Loucy (cell line): ENCODE results near the gene SEPTIN6.

Experiments used
- H2AFZ ChIP-seq: fragments of 200-600 bp; sonication (generic); 2 replicates; pipeline ENCODE4 v1.6.0; 2016; ENCODE audit warnings: antibody characterized with exemption, mild to moderate bottlenecking, low read length, moderate library complexity
- H3F3A ChIP-seq: fragments of 200-600 bp; 2 replicates; pipeline ENCODE4 v1.6.0; 2016; ENCODE audit warnings: antibody characterized with exemption, low read depth, mild to moderate bottlenecking
- H3K27me3 ChIP-seq: fragments of 200-600 bp; sonication (generic); 2 replicates; pipeline ENCODE4 v1.6.1; 2014; ENCODE audit warnings: low read length, mild to moderate bottlenecking; ENCODE audit not compliant: insufficient read depth, poor library complexity, severe bottlenecking
- H3K36me3 ChIP-seq: fragments of 200-600 bp; sonication (generic); 2 replicates; pipeline ENCODE4 v1.6.1; 2016; ENCODE audit warnings: low read length; ENCODE audit not compliant: insufficient read depth
- H3K4me1 ChIP-seq: fragments of 200-600 bp; sonication (generic); 2 replicates; pipeline ENCODE4 v1.5.1; 2014; ENCODE audit warnings: low read length, mild to moderate bottlenecking; ENCODE audit not compliant: insufficient read depth, poor library complexity, severe bottlenecking
- H3K4me2 ChIP-seq: fragments of 200-600 bp; sonication (generic); 2 replicates; pipeline ENCODE4 v1.6.0; 2014; ENCODE audit warnings: antibody characterized with exemption, low read length, low read depth, mild to moderate bottlenecking; ENCODE audit not compliant: poor library complexity, severe bottlenecking
- H3K4me3 ChIP-seq: fragments of 200-600 bp; sonication (generic); 2 replicates; pipeline ENCODE4 v1.5.1; 2014; ENCODE audit warnings: low read length, mild to moderate bottlenecking, mixed read lengths; ENCODE audit not compliant: poor library complexity, severe bottlenecking
- H3K79me2 ChIP-seq: fragments of 200-600 bp; sonication (generic); 2 replicates; pipeline ENCODE4 v1.6.1; 2014; ENCODE audit warnings: low read length; ENCODE audit not compliant: insufficient read depth
- H3K9ac ChIP-seq: fragments of 200-600 bp; sonication (generic); 2 replicates; pipeline ENCODE4 v1.6.0; 2014; ENCODE audit warnings: mild to moderate bottlenecking, low read depth, low read length, moderate library complexity; ENCODE audit not compliant: poor library complexity, severe bottlenecking
- H3K9me2 ChIP-seq: fragments of 200-600 bp; sonication (generic); replicated peaks from 2 replicates; pipeline ENCODE4 v1.6.1; 2016; ENCODE audit warnings: low read depth, low read length, mixed read lengths
- H3K9me3 ChIP-seq: fragments of 200-600 bp; sonication (generic); 2 replicates; pipeline ENCODE4 v1.6.1; 2014; ENCODE audit warnings: mild to moderate bottlenecking, antibody characterized with exemption, low read length, low read depth; ENCODE audit not compliant: insufficient read depth
- H4K20me1 ChIP-seq: fragments of 200-600 bp; sonication (generic); 2 replicates; pipeline ENCODE4 v1.6.0; 2014; ENCODE audit warnings: antibody characterized with exemption, low read length, mild to moderate bottlenecking; ENCODE audit not compliant: insufficient read depth, poor library complexity, severe bottlenecking
- EZH2phosphoT487 ChIP-seq: fragments of 200-600 bp; IDR thresholded peaks from 2 replicates; pipeline ENCODE4 v1.6.1; 2018; ENCODE audit warnings: antibody characterized with exemption, mild to moderate bottlenecking, moderate library complexity, borderline replicate concordance
- TF ChIP-seq, protein P1 (sequence below): fragments of 200-600 bp; sonication (generic); conservative IDR thresholded peaks from 2 replicates; pipeline ENCODE4 v1.5.1; 2014; ENCODE audit warnings: mild to moderate bottlenecking, antibody characterized with exemption, low read length

Gene SEPTIN6

DNA sequence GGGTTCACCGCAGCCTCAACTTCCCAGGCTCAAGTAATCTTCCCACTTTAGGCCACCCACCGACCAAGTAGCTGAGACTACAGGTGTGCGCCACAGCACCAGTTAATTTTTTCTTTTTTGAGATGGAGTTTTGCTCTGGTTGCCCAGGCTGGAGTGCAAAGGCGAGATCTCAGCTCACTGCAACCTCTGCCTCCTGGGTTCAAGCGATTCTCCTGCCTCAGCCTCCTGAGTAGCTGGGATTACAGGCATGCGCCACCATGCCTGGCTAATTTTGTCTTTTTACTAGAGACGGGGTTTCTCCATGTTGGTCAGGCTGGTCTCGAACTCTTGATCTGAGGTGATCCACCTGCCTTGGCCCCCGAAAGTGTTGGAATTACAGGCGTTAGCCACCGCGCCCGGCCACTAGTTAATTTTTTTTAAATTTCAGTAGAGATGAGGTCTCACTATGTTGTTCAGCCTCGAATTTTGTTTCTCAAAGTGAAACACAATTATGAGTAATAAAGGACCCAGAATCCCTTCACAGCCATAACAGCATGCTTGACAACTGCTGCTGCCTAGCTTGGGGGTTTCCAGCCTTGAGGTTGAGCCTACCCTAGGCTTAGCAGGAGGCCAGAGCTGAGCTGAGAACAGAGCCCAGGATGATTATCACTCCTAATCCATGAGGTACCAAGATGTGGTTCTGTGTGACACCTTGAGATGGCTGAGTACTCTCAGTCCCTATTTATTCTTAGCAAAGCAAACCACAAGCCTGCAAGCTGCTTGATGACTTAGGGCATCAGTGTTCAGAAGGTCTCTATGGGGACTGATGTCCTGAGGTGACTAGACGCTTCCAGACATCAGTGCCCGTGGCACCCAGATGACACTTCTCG, 45.2 kb downstream of the SEPTIN6 start:
- Histone ChIP-seq H3K4me1 (no peaks in the 10 kb centered on the region), H3F3A (no peaks in the 10 kb centered on the region), H3K9me2 (no peaks in the 10 kb centered on the region), H3K9ac (no peak overlapping the region), H3K36me3 (peaks cover 79% of the 10 kb centered on the region; the same call in 1 of the 2 replicates), H3K9me3 (no peaks in the 10 kb centered on the region), H3K4me2 (no peak overlapping the region), H3K27me3 (no peaks in the 10 kb centered on the region), H4K20me1 (peaks cover 24% of the 10 kb centered on the region), H2AFZ (no peak overlapping the region), H3K4me3 (no peak overlapping the region), H3K79me2 (peaks cover 15% of the 10 kb centered on the region; the same call in 1 of the 2 replicates)
- TF ChIP-seq EZH2phosphoT487: no peak
- TF ChIP-seq, protein P1, sequence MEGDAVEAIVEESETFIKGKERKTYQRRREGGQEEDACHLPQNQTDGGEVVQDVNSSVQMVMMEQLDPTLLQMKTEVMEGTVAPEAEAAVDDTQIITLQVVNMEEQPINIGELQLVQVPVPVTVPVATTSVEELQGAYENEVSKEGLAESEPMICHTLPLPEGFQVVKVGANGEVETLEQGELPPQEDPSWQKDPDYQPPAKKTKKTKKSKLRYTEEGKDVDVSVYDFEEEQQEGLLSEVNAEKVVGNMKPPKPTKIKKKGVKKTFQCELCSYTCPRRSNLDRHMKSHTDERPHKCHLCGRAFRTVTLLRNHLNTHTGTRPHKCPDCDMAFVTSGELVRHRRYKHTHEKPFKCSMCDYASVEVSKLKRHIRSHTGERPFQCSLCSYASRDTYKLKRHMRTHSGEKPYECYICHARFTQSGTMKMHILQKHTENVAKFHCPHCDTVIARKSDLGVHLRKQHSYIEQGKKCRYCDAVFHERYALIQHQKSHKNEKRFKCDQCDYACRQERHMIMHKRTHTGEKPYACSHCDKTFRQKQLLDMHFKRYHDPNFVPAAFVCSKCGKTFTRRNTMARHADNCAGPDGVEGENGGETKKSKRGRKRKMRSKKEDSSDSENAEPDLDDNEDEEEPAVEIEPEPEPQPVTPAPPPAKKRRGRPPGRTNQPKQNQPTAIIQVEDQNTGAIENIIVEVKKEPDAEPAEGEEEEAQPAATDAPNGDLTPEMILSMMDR: no peak

DNA sequence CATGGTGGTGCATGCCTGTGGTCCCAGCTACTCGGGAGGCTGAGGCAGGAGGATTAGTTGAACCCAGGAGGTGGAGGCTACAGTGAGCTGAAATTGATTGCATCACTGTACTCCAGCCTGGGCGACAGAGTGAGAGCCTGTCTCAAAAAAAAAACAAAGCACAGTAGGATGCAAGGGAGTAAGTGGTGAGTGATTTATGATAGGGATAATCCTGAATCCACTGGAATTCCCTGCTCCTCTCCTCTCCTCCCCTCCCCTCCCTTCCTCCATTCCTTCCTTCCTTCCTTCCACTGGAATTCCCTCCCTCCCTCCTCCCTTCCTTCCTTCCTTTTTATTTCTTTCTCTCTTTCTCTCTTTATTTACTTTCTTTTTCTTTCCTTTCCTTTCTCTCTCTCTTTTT, 45.9 kb downstream of the SEPTIN6 start:
- Histone ChIP-seq H3K79me2 (peaks cover 17% of the 10 kb centered on the region; the same call in 1 of the 2 replicates), H3F3A (no peaks in the 10 kb centered on the region), H3K4me1 (no peaks in the 10 kb centered on the region), H3K4me2 (no peak overlapping the region), H3K4me3 (no peak overlapping the region), H3K9me3 (no peaks in the 10 kb centered on the region), H3K9me2 (no peaks in the 10 kb centered on the region), H2AFZ (no peak overlapping the region), H3K36me3 (peaks cover 79% of the 10 kb centered on the region; the same call in 1 of the 2 replicates), H3K9ac (no peak overlapping the region), H3K27me3 (no peaks in the 10 kb centered on the region), H4K20me1 (peaks cover 30% of the 10 kb centered on the region)
- TF ChIP-seq EZH2phosphoT487: no peak
- TF ChIP-seq, protein P1: no peak

DNA sequence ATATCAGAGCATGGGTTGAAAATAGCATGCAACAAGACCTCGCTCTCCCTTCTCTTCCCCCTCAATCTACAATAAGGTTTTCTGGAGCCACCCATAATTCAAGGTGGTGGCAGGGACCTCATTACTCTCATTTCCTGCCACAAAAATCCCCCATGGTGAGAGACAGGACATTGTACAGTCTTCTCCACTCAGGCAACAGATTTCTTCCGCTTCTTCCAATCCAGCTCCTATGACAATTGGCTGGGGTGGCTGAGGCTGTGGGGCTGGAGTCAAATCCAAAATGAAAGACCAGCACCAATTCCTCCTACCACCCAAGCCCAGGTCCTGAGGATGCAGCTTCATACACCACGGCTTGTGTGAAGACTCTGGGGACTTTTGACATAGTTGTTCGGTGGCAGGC, 46.5 kb downstream of the SEPTIN6 start:
- H3K79me2 ChIP-seq: peaks cover 17% of the 10 kb centered on the region; the same call in 1 of the 2 replicates
- H3K27me3 ChIP-seq: no peaks in the 10 kb centered on the region
- H3K9ac ChIP-seq: no peak overlapping the region
- H3K4me3 ChIP-seq: no peak overlapping the region
- H4K20me1 ChIP-seq: peaks cover 36% of the 10 kb centered on the region
- H3K36me3 ChIP-seq: peaks cover 79% of the 10 kb centered on the region; the same call in 1 of the 2 replicates
- H3K9me3 ChIP-seq: no peaks in the 10 kb centered on the region
- H3K9me2 ChIP-seq: no peaks in the 10 kb centered on the region
- no peak overlapping the region for H3K4me2 ChIP-seq
- TF ChIP-seq, protein P1: no peak
- TF ChIP-seq EZH2phosphoT487: no peak
- no peaks in the 10 kb centered on the region for H3K4me1 ChIP-seq
- no peak overlapping the region for H2AFZ ChIP-seq
- no peaks in the 10 kb centered on the region for H3F3A ChIP-seq
